SK-N-SH (cell line): ENCODE measurements around the gene BTG4.

Source experiments
- CHD2 ChIP-seq: fragments of 150-350 bp; IDR thresholded peaks from 2 replicates; pipeline ENCODE4 v1.6.1; 2018; ENCODE audit warnings: low read length; ENCODE audit not compliant: partially characterized antibody
- CTCF ChIP-seq: fragments of 200-600 bp; sonication (generic); IDR thresholded peaks from 2 replicates; pipeline ENCODE4 v1.6.1; 2017; ENCODE audit warnings: antibody characterized with exemption, mild to moderate bottlenecking, moderate library complexity
- ELF1 ChIP-seq: IDR thresholded peaks from 2 replicates; pipeline ENCODE4 v1.4.0; 2012
- EZH2phosphoT487 ChIP-seq: fragments of 200-600 bp; sonication (generic); IDR thresholded peaks from 2 replicates; pipeline ENCODE4 v1.6.1; 2017; ENCODE audit warnings: low read depth, mixed run types, mild to moderate bottlenecking, antibody characterized with exemption, moderate library complexity, borderline replicate concordance
- FOXJ3 ChIP-seq: sonication (generic); formaldehyde crosslinking; IDR thresholded peaks from 2 replicates; pipeline ENCODE4 v1.5.1; 2020; ENCODE audit warnings: mild to moderate bottlenecking, missing genetic modification reagents
- GATA2 ChIP-seq: sonication (generic); formaldehyde crosslinking; IDR thresholded peaks from 2 replicates; pipeline ENCODE4 v1.5.0; 2020; ENCODE audit warnings: mild to moderate bottlenecking, missing genetic modification reagents
- JUND ChIP-seq: IDR thresholded peaks from 2 replicates; pipeline ENCODE4 v1.4.0; 2012
- NRF1 ChIP-seq: IDR thresholded peaks from 2 replicates; pipeline ENCODE4 v1.6.1; 2012; ENCODE audit warnings: low read depth, mild to moderate bottlenecking, low read length
- REST ChIP-seq: IDR thresholded peaks from 2 replicates; pipeline ENCODE4 v1.6.1; 2012; ENCODE audit warnings: mild to moderate bottlenecking, low read depth, low read length, moderate library complexity
- RFX5 ChIP-seq: IDR thresholded peaks from 2 replicates; pipeline ENCODE4 v1.6.1; 2012; ENCODE audit warnings: mild to moderate bottlenecking, improper control_type of control experiment, low read length
- SMC3 ChIP-seq: IDR thresholded peaks from 2 replicates; pipeline ENCODE4 v1.6.1; 2012; ENCODE audit warnings: low read depth, low read length, improper control_type of control experiment
- TAF1 ChIP-seq: IDR thresholded peaks from 2 replicates; pipeline ENCODE4 v1.6.1; 2012; ENCODE audit warnings: low read depth, mild to moderate bottlenecking, low read length, moderate library complexity, borderline replicate concordance
- TEAD4 ChIP-seq: IDR thresholded peaks from 2 replicates; pipeline ENCODE4 v1.4.0; 2012; ENCODE audit warnings: mild to moderate bottlenecking, borderline replicate concordance; ENCODE audit not compliant: insufficient read depth

- TF ChIP-seq NRF1 (no peak), CTCF (no peak), REST (no peak), TAF1 (no peak), FOXJ3 (CRISPR knock-in tag) (no peak), GATA2 (no peak), JUND (no peak), EZH2phosphoT487 (no peak), RFX5 (no peak), ELF1 (no peak), SMC3 (no peak), TEAD4 (no peak), CHD2 (no peak)
Measured at GRCh38 chr11:111449696-111450479, 62.3 kb downstream of the BTG4 start.
